HPDE6-E6E7 (cell line): ENCODE results near the gene PTPRR.
"Not testable (repeated sequence)": the region's sequence is repeated elsewhere in the genome, so short reads cannot be mapped to it uniquely, and the experiment has no call there.

ENCODE experiments used
- DNase-seq: peaks from one replicate; pipeline ENCODE4 v3.0.0; 2011; ENCODE audit warnings: missing footprints; ENCODE audit errors: extremely low spot score

Gene PTPRR

GRCh38 chr12:70749931-70750330 is 170.6 kb downstream of the PTPRR start:
- DNase-seq: no peak

- no peak for DNase-seq
Measured at GRCh38 chr12:70748809-70749208, 171.7 kb downstream of the PTPRR start.

- DNase-seq: no peak
Measured at GRCh38 chr12:70747445-70748260, 172.9 kb downstream of the PTPRR start.

- no peak for DNase-seq
Measured at GRCh38 chr12:70745048-70745447, 175.5 kb downstream of the PTPRR start.

- peak; percentile 29 for DNase-seq
Measured at GRCh38 chr12:70744178-70744577, 176.4 kb downstream of the PTPRR start.

- no peak for DNase-seq
Measured at GRCh38 chr12:70741256-70741655, 179.3 kb downstream of the PTPRR start.

GRCh38 chr12:70739756-70740155 is 180.8 kb downstream of the PTPRR start:
- DNase-seq: no peak

- DNase-seq: no peak
Measured at GRCh38 chr12:70736351-70737133, 184.0 kb downstream of the PTPRR start.

- not testable (repeated sequence) for DNase-seq
Measured at GRCh38 chr12:70735197-70735596, 185.3 kb downstream of the PTPRR start.

- peak; percentile 49 for DNase-seq
Measured at GRCh38 chr12:70733385-70733784, 187.2 kb downstream of the PTPRR start.

- DNase-seq: no peak
Measured at GRCh38 chr12:70732287-70732686, 188.3 kb downstream of the PTPRR start.

GRCh38 chr12:70730675-70731180 is 189.8 kb downstream of the PTPRR start:
- no peak for DNase-seq

- DNase-seq: no peak
Measured at GRCh38 chr12:70724444-70724843, 196.1 kb downstream of the PTPRR start.

GRCh38 chr12:70722584-70723343 is 197.8 kb downstream of the PTPRR start:
- no peak for DNase-seq

GRCh38 chr12:70721656-70722357 is 198.7 kb downstream of the PTPRR start:
- DNase-seq: no peak

GRCh38 chr12:70721216-70721615 is 199.3 kb downstream of the PTPRR start:
- no peak for DNase-seq

GRCh38 chr12:70719672-70720420 is 200.7 kb downstream of the PTPRR start:
- no peak for DNase-seq

GRCh38 chr12:70719071-70719470 is 201.5 kb downstream of the PTPRR start:
- no peak for DNase-seq

GRCh38 chr12:70711831-70712230 is 208.7 kb downstream of the PTPRR start:
- DNase-seq: no peak

- no peak for DNase-seq
Measured at GRCh38 chr12:70709022-70709421, 211.5 kb downstream of the PTPRR start.

GRCh38 chr12:70706611-70707010 is 213.9 kb downstream of the PTPRR start:
- no peak for DNase-seq
